T-helper 1 cell treated with Interleukin-12 subunit alpha and Interleukin-12 subunit beta and Interleukin-4 antibody, amounts not matched to agents 30 ng/mL and 1 ng/mL, for 36 hours (primary cell): ENCODE results near the gene DENND1B. TPM values are rescaled to one million over a fixed set of nuclear protein-coding genes. Genes with fewer than 3 reads are reported as not detected.

Experiments used
- intact Hi-C: fragments of 100-400 bp; cut with micrococcal nuclease; formaldehyde crosslinking; loops from one replicate; pipeline ENCODE4 v1.15.1; 2024
- total RNA-seq: library from RNA; stranded (reverse); gene quantifications from 2 replicates; pipeline ENCODE4 v1.2.3, GENCODE V29; 2022

The DENND1B gene, protein sequence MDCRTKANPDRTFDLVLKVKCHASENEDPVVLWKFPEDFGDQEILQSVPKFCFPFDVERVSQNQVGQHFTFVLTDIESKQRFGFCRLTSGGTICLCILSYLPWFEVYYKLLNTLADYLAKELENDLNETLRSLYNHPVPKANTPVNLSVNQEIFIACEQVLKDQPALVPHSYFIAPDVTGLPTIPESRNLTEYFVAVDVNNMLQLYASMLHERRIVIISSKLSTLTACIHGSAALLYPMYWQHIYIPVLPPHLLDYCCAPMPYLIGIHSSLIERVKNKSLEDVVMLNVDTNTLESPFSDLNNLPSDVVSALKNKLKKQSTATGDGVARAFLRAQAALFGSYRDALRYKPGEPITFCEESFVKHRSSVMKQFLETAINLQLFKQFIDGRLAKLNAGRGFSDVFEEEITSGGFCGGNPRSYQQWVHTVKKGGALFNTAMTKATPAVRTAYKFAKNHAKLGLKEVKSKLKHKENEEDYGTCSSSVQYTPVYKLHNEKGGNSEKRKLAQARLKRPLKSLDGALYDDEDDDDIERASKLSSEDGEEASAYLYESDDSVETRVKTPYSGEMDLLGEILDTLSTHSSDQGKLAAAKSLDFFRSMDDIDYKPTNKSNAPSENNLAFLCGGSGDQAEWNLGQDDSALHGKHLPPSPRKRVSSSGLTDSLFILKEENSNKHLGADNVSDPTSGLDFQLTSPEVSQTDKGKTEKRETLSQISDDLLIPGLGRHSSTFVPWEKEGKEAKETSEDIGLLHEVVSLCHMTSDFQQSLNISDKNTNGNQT
- total RNA-seq, result 27.8 and 27.9 TPM in 2 replicates

DNA sequence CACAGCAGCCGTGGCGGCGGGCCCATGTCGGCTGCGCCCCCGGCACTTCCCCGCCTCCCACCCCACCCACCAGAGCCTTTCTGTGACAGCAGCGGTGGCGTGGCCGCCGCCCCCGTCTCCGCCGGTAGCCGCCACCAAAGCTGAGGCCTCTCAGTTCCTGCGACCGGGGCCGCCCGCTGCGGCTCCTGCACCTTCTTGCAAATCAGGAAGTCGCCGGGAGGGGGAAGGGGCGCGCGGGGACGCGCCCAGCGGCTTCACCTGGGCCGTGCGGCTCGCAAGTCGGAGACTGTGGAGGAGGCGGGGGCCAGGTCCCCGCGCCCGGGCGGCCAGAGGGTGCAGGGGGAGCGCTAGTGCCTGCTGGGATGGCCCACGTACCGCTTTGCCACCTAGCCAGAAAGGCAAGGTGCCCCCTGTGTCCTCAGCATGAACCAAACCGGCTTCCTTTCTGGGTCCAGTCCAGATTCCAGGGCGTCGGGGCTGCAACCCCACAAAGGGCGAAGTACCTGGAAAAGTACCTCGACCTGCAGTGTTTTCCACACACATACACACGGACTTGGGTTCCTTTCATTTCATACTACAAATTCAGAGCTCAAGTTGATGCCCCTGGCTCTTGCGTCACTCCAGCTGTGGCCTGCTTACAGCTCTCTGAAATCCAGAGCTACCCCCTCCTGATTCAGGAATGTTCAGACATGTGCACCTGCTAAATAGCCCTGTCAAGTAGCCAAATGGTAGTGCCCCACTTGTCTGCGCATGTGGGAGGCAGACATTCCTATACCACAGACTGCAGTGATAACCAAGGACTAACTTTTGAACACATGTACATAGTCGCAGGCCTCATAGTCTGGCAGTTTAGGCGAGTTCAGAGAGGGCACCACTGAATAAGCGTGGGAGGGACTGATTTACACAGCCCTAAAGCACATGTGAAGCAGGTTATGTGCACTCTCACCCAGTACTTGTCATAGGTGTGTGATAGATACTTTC, at the start of gene DENND1B:
TSS of gene DENND1B (minus strand) at position 199 of the 981 bp plus-strand sequence. CDS start 325 bp downstream, outside the sequence.
- intact Hi-C loops, result loop anchor here (1.0 to 10.0 kb wide), 14 partner anchors 15 to 1398 kb away; partner anchors contain the start of genes ASPM, C1orf53 and NEK7

DNA sequence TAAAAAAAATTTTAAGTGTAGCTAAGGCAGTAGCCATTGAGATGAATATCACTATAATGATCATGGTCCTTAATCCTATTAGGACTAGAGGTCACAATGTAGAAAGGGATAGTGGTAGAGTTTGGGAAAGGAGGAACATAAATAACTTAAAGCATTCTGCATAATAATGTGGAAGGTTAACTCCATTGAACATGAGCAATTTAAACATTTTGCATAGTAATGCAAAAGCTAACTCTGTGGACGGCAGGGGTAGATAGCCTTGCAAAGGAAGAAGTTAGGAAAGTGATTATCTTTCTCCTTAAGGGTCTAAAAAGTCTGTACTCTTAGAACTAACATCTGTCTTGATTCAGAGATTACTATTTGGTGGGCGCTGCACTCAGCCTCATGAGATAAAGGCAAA, 39.0 kb upstream of the DENND1B start:
- intact Hi-C loops, result no loop called here

DNA sequence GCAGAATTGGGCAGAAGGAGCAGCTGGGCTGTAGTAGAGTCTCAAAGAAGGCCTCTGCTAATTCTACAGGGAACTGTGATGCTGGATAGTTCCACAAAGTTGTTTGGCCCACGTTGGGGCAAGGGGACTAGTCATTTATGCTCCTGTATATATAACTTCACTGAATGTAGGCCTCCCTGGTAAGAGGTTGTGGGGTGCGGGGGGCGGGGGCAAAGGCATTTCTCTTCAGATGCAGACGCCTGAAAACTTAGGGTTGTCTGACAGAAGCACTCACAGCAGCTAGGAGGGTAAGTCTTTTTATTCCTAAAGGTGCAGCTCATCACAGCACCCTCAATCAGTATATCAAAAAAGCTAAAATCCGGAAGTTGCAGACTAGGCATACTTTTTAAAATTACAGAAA, 38.5 kb upstream of the DENND1B start:
- intact Hi-C loops, result no loop called here

DNA sequence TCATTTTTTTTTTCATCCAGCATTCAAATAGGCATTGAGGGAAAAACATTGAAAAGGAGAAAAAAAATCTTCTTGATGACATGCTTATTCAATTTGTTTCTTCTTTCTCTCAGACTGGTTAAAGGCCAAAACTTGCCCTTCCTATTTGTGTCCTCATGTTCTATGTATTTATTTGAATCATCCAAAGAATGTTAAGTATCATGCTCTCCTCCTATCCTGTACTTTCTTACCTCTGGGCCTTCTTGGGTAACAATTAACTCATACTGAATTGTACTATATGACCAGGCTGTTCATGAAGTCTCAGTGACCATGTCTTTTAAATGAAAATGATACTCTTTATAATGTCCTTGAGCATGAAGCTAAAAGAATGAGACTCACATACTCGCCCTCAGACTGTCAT, 36.5 kb upstream of the DENND1B start:
- intact Hi-C loops, result no loop called here

DNA sequence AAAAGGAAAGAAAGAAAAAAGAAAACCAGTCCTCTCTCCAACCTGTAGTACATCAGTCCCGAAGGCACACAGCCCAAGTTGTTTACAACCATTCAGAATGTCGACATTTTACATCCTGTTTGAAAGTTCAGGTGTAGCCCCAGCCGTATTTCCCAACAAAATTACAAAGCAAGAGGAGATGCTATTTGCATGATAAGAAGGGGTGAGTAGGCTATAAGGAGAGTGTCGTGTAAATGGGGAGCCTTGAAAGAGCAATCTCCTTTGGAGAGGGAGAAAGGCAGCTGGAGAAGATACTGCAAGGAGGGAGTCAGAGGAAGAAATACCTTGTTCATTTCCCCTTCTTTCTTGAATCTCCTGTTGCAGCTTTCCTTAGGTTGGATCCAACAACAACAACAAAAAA, 35.5 kb upstream of the DENND1B start:
- intact Hi-C loops, result no loop called here

DNA sequence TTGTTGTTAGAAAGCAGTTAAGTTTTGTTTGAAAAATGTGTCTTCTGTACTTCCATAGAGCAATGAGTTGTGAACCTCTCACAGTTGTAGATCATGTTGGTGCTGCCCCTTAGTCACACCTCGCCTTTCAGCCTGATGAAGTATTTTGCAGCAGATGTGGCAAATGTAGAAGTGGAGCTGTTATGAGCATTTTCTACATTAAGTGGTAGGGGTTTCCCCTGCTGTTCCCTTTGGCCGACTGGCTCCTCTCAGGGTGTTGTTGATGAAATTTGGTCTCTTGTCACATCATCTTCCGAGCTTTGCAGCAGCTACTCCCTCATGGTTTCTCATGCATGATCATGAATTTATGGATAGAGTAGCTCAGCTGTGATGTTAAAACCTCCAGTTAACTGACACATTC, 33.6 kb upstream of the DENND1B start:
- intact Hi-C loops, result no loop called here

DNA sequence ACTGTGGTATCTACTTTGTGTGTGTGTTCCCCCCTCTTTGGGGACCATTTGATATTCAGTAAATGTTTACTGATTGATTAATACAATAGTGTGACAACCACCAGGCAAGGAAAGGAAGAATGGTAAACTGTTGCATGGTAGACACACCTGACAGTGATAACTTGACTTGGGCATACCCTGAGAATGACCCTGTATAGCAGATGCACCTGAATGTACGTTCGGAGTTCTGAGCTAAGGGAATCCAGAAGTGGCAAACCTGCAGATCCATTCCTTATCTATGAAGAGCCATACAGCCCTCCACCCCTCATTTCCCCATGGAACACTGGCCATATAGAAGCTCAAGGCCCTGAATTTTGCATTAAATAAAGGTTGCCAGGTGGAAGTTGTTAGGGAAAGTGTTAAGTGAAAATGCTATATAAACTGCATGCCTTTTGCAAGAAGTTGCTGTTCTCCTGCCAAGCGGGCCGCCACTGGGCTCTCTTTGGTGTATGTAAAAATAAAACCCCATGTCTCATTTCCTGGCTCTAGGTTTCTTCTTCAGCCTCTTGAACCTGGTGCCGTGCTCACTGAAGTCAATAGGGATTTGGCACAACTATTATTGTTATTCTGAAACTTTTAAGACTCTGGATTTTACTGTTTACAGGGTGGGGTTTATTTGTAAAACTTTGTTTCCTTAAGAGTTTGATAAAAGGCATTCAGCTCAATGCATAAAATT, 32.6 kb upstream of the DENND1B start:
- intact Hi-C loops, result no loop called here

DNA sequence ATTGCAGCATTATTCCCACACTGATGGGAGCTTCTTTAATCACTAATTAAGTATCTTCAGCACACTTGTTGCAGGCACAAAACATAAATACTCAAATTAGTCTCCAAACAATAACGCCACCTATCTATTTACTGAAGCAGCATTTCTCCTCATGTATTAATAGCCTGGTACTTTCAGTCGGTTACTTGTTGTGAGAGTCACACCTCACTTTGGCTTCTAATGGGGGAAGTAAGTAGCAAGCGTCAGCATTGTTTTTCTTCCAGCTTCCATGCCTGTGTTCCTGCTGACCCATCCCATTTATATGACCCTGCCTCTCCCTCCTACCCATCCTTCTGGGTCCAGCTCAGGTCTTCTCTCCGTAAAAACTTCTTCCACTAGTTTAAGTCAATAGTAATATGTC, 31.9 kb upstream of the DENND1B start:
- intact Hi-C loops, result no loop called here

DNA sequence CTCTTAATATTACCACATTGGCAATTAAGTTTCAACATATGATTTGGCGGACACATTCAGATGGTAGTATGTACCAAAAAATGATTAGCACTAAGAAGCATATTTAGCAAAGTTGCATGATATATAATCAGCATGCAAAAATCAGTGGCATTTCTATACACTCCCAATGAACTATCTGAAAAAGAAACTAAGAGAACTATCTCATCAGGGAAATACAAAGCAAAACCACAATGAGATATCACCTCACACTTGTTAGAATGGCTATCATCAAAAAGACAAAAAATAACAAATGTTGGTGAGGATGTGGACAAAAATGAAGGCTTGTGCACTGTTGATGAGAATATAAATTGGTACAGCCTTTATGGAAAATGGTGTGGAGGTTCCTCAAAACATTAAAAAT, 31.4 kb upstream of the DENND1B start:
- intact Hi-C loops, result no loop called here

DNA sequence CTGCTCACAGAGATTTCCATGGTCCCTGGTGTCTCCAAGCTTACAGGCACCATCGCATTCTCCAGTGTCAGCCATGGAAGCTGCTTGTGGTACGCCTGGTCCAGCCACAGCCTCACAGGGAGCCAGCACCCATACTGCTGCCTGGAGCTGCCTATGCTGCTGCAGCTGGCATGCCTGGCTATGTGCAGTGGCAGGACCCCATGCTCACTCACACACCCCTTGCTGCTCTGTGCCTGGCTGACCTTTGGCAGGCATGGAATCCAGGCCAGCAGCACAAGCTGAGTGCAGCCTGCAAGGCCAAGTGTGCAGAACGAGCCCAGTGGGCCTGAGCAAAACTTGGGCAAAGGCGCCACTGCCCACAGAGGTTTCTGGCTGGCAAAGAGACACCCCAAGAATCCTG, 26.4 kb upstream of the DENND1B start:
- intact Hi-C loops, result no loop called here

DNA sequence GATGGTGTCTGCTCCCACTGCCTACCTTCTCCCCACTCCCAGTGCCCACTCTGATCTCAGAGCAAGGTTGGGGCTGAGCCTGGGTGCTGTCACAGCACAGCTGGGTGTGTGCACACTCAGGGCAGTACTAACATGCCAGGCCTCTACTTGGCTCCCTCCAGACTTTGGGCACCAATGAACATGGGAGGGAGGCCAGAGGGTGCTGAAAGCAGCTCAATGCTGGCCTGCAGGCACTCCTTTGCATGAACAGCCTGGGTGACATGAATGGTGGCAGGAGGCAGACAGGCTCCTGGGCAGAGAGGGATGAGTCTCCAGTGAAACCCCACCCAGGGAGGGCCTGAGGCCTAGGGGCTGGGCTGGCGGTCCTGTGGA, 25.8 kb upstream of the DENND1B start:
- intact Hi-C loops, result no loop called here

DNA sequence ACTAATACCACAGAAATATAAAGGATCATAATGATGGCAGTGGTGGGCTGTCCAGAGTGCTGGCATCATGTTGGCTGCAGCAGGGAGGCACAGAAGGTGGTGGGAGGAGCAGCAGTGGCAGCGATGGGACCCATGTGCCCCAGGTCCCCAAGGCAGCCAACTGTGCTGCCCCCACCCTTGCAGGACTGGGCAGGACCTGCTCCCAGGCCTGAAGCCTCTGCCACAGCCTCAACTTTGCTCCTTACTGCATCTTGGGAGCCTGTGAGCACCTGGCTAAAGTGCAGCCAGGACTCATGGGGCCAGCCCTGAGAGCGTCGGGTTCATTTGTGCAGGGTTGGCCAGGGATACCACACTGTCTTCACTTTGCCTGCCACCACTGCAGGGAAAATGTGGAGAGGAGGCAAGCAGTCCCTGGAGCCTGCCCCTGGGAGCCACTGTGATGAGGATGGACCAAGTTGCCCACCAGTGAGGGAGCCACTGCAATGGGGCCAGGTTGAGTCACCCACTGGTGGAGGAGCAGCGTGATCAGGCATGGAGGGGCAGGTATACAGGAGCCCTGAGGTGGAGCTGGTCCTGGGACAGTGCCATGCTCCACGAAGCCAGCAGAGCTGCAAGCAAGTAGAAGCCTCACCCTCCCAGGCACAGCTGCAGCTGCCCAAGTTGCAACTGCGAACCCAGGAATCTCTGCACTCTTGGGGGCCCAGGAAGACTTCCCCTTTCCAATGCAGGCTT, 25.3 kb upstream of the DENND1B start:
- intact Hi-C loops, result no loop called here

DNA sequence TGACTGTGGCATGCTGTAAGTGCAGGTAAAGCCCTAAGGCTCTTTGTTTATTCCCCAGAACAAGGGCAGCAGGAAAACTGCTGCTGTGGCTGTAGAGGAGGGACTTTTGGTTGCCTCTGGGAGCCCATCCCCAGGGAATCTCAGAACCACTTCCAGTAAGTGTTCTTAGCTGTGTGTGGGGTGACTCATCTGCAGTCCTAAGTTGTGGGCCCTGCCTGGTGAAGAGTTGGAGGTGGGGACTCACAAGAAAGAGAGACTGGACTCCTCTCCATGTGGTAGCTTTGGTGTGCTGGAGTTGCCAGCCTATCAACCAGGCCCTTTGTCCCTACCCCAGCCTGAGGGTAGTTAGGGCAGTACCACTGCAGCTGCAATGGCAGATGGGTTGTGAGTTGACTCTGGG, 24.0 kb upstream of the DENND1B start:
- intact Hi-C loops, result no loop called here

DNA sequence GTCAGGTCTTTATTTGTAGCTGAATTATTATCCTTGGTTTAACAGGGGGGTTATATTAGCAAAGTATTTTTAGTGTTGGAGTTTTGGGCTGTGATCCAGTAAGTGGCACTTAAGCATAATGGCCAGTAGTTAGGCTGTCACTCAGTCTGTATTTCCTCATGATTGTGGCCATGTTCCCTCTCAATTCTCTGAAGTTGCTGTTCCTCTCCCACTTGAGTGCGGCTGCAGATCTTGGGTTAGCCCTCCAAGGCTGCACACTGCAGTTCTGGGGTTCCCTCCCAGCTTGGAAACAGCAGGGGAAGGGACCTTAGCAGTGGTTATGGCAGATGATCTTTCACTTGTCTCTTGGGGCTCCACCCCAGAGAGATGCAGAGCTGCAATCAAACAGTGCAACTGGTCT, 23.2 kb upstream of the DENND1B start:
- intact Hi-C loops, result no loop called here

DNA sequence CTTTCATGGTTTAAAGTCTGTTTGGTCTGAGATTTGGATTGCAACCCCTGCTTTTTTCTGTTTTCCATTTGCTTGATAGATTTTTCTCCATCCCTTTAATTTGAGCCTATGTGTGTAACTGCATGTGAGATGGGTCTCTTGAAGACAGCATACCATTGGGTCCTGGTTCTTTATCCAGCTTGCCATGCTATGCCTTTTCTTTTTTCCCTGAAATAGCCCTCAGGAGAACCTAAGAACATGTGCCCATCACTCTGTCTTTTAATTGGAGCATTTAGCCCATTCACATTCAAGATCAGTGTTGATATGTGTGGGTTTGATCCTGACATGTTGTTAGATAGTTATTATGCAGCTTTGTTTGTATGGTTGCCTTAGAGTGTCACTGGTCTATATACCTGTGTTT, 21.7 kb upstream of the DENND1B start:
- intact Hi-C loops, result no loop called here

DNA sequence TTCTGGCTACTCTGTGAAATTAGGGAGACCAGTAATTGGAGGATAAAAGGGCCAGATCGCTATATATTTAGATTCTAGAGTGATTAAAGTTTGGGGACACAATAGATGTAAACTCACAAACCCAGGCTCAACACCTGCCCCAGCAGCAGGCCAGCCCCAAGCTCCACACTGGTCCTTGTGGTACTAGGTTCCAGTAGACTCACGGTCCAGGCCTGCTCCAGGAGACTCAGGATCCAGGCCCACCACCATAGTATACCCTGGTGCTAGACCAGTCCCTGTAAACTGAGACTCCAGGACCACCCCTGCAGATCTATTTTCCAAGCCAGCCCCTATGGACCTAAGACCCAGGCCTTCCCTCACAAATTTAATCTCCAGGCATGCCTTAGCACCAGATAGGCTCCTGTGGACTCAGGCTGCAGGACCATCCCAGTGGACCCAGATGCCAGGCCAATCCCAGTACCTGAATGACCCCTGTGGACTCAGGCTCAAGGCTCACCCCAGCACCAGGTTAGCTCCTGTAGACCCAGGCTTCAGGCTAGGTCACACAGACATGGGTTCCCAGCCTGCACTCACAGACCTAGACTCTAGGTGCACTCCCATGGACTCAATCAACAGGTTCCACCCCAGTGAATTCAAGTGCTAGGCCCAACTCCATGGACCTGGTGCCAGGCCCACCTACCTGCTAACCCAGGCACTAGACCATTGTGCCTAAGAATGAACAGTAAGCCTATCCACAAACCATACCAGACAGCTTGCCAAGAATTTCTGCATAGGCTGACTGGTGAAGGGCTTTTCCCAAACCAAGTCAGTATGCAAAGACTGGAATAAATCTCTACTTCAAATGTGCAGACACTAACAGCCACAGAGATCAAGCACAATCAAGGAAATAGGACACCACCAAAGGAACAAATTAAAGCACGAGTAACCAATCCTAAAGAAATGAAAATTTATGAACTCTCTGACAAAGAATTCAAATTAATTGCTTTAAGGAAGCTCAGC, 13.8 kb upstream of the DENND1B start:
- intact Hi-C loops, result no loop called here

DNA sequence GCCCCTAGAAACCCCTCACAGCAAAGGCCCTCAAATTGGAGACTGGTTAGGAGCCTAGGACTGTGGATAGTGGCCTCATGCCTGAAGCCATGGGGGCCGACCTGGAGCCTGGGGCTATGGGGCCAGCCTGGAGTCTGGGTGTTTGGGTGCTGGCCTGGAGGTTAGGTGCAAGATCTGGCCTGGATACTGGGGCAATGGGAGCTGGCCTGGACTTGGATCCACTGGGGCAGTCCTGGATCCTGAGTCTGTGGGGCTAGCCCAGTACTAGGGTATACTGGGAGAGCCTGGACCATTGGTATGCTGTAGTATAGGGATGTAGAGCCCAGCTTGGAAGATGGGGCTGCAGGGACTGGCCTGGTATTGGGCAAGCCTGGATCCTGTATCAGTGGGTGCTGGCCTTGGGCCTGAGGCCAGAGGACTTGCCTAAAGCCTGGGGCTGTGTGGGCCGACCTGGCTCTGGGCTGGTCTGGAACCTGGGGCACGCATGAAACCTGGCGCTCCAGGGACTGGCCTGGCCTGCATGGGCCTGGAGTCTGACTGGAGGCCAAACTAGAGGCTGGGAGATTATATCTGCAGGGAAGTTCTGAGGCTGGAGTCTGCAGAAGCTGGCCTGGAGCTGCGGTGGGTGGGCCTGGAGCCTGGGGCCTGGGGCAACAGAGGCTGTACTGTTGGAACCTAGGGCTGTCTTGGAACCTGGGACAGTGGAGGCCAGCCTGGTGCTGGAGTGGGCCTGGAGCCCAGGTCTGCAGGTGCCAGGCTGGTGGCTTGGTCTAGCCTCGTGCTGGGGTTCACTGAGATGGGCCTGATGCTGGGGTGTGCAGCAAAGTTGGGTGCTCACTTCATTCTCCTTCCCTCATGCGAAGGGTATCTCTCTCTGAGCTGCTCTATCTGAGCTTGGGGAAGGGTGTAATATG, 12.6 kb upstream of the DENND1B start:
- intact Hi-C loops, result no loop called here

DNA sequence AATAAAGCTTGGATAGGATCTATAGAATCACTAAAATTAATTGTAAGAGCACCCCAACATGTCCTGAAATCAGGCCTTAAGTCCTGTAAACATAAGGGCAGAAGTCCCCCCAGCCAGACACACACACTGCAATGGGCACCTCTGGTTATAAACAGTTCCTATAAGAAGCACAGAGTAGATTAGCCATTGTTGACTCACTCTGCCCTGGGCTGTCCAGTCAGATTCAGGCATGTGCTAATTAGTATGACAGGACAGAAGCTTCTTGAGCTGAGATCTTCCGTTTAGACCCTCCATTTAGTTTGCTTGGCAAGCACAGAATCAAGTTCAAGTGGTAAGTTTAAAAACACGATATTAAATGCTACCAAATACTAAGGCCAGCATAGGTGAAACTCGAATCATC, 11.8 kb upstream of the DENND1B start:
- intact Hi-C loops, result no loop called here
